ENCODE data around the gene FOXD1.
"Not testable (repeated sequence)": the region's sequence is repeated elsewhere in the genome, so short reads cannot be mapped to it uniquely, and the experiment has no call there.

DNA sequence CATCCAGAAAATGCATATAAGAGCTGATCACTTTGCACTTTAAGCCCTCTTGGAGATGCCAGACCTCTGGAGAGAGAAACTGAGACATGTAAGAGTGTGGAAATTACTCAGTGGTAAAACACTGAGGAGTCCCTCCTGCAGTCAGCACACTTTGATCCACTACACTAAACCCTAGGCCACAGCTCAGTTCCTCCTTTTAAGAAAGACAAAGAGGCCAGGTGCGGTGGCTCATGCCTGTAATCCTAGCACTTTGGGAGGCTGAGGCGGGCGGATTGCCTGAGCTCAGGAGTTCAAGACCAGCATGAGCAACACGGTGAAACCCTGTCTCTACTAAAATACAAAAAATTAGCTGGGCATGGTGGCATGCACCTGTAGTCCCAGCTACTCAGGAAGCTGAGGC is 38.7 kb upstream of the FOXD1 start:
- not testable (repeated sequence) for TF ChIP-seq CEBPB (IDR thresholded peaks at IDR 0.05; ENCODE audit: low read depth, low read length); RCOR1 (IDR thresholded peaks at IDR 0.05; ENCODE audit: insufficient replicate concordance, low read length); POLR2A (IDR thresholded peaks at IDR 0.05; ENCODE audit: low read depth, low read length); SMC3 (IDR thresholded peaks at IDR 0.05; ENCODE audit: low read depth, low read length); NFE2L2 (IDR thresholded peaks at IDR 0.05; ENCODE audit: low read depth, low read length); MXI1 (IDR thresholded peaks at IDR 0.05; ENCODE audit: borderline replicate concordance, low read depth, low read length); MAZ (IDR thresholded peaks at IDR 0.05; ENCODE audit: borderline replicate concordance, low read depth, low read length); MAFK (IDR thresholded peaks at IDR 0.05; ENCODE audit: low read depth, low read length); BHLHE40 (IDR thresholded peaks at IDR 0.05; ENCODE audit: low read depth, low read length); FOS (IDR thresholded peaks at IDR 0.05; ENCODE audit: low read depth, low read length); RAD21 (IDR thresholded peaks at IDR 0.05; ENCODE audit: low read length)
- TF ChIP-seq, protein P1, sequence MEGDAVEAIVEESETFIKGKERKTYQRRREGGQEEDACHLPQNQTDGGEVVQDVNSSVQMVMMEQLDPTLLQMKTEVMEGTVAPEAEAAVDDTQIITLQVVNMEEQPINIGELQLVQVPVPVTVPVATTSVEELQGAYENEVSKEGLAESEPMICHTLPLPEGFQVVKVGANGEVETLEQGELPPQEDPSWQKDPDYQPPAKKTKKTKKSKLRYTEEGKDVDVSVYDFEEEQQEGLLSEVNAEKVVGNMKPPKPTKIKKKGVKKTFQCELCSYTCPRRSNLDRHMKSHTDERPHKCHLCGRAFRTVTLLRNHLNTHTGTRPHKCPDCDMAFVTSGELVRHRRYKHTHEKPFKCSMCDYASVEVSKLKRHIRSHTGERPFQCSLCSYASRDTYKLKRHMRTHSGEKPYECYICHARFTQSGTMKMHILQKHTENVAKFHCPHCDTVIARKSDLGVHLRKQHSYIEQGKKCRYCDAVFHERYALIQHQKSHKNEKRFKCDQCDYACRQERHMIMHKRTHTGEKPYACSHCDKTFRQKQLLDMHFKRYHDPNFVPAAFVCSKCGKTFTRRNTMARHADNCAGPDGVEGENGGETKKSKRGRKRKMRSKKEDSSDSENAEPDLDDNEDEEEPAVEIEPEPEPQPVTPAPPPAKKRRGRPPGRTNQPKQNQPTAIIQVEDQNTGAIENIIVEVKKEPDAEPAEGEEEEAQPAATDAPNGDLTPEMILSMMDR (conservative IDR thresholded peaks at IDR 0.05; ENCODE audit: low read depth, low read length): not testable (repeated sequence)
- TF ChIP-seq, protein P2, sequence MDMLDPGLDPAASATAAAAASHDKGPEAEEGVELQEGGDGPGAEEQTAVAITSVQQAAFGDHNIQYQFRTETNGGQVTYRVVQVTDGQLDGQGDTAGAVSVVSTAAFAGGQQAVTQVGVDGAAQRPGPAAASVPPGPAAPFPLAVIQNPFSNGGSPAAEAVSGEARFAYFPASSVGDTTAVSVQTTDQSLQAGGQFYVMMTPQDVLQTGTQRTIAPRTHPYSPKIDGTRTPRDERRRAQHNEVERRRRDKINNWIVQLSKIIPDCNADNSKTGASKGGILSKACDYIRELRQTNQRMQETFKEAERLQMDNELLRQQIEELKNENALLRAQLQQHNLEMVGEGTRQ (IDR thresholded peaks at IDR 0.05; ENCODE audit: low read depth, low read length): not testable (repeated sequence)
- TF ChIP-seq, protein P3, sequence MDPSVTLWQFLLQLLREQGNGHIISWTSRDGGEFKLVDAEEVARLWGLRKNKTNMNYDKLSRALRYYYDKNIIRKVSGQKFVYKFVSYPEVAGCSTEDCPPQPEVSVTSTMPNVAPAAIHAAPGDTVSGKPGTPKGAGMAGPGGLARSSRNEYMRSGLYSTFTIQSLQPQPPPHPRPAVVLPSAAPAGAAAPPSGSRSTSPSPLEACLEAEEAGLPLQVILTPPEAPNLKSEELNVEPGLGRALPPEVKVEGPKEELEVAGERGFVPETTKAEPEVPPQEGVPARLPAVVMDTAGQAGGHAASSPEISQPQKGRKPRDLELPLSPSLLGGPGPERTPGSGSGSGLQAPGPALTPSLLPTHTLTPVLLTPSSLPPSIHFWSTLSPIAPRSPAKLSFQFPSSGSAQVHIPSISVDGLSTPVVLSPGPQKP (IDR thresholded peaks at IDR 0.05; ENCODE audit: borderline replicate concordance, low read depth, low read length): not testable (repeated sequence)

All from IMR-90 (cell line).